Activated CD8-positive, alpha-beta memory T cell treated with anti-CD3 and anti-CD28 coated beads, Interleukin-2, amount 50 U/mL, for 48 hours (primary cell): Measurements from ENCODE around the gene BEAN1.
"Not testable (repeated sequence)": the region's sequence is repeated elsewhere in the genome, so short reads cannot be mapped to it uniquely, and the experiment has no call there.

Experiments
- DNase-seq: peaks from one replicate; pipeline ENCODE4 v3.0.0-alpha.2; 2020

The BEAN1 gene

DNA sequence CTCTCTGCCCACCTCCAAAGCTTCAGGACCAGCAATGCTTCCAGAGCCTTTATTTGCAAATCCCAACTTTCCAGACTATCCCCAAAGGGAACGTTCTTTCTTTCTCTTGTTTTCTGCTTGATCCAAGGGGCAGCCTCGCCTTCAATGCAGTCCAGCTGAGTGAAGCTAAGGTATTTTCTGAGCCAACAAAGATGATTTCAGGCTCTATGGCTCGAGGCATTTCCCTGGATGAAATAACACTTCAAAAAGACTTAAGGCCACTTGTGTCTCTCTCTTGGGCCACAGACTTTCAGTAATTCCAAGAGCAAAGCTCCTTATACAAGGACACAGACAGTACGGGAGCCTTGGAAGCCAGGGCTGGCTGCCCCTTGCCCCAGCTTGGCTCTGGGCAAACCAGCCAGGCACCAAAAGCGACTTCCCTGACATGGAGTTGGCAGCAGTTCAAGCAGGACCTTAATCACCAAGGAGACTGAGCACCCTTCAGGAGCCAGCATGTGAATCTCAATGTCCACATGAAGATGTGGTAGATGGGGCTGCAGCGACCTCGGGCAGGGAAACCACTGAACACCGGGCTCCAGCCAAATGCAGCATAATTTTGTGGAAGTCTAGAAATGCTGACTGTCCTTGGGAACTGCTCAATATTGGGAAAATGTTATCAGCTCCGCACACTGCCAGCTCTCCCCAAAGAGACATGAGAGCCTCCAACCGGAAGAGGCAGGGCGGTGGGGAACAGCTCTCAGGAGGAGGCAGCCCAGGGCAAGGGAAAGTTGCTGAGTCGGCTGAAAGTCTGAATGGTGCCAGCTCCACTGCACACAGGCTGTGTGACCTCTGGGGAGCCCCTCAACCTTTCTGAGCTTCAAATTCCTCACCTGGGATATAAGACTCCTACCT is 83.9 kb downstream of the BEAN1 start:
- no peak for DNase-seq

DNA sequence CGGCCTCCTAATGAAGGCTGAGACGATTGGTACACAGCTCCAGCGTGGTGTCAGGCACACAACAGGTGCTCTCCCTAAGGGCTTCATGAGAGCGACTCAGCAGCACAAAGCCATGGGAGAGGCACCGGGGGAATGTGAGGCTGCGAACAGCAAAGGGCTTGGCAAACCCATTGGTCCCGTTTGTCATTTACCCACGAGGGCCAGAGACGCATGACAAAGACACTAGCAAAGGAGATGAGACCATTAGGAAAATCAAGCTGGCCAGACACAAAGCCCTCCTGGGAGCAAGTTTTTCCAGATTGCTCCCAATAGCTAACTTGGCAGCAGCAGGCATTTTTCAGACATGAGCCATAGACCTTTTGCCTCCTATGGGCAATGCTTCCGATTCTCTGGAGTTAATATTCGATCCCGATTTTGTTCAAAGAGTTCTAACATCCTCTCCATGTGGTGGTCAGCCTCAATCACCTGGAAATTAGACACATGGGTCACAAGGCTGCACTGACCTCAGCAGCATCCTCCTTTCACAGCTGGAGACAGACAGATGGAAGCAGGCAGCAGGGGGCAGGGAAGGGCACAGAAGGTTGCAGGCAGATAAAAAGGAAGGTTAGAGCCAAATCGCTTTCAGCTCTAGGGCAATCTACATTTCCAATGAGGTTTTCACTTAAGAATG is 84.6 kb downstream of the BEAN1 start:
- no peak for DNase-seq

DNA sequence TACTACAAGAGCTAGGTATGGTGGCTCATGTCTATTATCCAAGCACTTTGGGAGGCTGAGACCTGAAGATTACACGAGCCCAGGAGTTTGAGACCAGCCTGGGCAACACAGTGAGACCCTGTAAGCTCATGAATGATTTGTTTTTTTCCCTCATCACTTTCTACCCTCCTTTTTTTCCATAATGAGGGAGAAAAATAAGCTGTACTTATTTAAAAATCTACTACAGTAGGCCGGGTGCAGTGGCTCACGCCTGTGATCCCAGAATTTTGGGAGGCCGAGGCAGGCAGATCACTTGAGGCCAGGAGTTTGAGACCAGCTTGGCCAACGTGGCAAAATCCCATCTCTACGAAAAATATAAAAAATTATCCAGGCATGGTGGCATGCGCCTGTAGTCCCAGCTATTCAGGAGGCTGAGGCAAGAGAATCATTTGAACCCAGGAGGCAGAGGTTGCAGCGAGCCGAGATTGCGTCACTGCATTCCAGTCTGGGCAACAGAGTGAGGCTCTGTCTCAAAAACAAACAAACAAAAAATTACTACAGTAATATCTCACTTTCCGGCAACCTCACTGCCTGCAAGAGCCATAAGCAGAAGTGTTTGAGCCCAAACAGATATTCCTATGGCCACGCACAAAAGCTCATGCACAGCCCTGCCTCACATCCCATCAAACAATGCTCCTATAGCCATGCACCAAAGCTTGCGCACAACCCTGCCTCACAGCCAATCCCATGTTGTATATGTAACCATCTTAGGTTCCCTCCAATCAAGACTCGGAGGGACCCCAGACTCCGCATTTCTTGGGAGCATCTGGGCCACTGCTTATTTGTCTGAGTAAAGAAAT is 85.4 kb downstream of the BEAN1 start:
- DNase-seq: no peak

DNA sequence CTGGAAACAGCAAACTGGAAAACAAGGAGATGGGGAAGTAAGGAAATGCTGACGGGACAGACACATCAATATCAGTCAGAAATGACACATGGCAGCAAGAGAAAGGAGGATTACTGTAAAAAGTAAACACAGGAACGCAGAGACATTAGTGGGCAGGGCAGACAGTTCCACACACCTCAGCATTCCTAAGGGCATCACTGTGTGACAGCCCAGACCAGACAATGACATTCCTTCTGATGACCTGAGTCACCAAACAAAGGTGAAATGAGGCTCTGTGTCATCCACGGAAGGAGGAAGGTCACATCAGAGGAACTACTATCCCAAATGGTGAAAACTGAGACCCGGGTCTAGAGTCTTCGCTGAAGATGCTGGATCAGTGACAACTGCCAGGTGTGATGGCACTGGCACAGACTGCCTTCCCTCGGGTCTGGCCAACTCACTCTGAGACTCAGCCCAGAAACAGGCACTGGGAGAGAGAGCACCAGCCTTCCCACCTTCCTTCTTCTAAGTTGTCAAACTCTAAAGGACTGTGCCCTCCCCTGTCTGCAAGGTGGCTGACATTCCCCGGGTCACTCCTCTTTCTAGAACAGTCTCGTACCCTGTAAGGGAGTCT is 86.1 kb downstream of the BEAN1 start:
- no peak for DNase-seq

DNA sequence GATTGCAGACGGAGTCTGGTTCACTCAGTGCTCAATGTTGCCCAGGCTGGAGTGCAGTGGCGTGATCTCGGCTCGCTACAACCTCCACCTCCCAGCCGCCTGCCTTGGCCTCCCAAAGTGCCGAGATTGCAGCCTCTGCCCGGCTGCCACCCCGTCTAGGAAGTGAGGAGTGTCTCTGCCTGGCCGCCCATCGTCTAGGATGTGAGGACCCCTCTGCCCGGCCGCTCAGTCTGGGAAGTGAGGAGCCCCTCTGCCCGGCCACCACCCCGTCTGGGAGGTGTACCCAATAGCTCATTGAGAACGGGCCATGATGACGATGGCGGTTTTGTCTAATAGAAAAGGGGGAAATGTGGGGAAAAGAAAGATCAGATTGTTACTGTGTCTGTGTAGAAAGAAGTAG is 87.3 kb downstream of the BEAN1 start:
- not testable (repeated sequence) for DNase-seq

DNA sequence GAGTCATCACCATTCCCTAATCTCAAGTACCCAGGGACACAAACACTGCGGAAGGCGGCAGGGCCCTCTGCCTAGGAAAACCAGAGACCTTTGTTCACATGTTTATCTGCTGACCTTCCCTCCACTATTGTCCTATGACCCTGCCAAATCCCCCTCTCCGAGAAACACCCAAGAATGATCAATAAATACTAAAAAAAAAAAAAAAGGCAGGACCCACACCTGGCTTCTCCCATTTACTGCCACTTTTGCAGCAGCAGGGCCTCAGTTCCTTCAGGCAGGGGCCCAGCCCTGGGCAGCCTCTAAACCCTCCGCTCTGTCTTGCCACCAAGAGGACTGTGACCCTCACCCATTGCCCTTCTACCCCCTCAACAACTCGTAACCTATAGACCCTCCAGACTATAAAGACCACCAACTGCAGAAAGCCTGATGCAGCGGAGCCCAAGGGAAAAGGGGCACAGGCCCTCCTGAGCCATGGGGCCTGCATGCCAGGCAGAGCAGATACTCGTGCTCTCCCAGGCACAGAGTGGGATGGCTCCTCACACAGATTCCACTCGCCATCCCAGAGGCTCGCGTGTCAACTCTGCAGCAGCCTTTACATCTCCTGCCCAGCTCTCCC is 88.0 kb downstream of the BEAN1 start:
- DNase-seq: not testable (repeated sequence)

DNA sequence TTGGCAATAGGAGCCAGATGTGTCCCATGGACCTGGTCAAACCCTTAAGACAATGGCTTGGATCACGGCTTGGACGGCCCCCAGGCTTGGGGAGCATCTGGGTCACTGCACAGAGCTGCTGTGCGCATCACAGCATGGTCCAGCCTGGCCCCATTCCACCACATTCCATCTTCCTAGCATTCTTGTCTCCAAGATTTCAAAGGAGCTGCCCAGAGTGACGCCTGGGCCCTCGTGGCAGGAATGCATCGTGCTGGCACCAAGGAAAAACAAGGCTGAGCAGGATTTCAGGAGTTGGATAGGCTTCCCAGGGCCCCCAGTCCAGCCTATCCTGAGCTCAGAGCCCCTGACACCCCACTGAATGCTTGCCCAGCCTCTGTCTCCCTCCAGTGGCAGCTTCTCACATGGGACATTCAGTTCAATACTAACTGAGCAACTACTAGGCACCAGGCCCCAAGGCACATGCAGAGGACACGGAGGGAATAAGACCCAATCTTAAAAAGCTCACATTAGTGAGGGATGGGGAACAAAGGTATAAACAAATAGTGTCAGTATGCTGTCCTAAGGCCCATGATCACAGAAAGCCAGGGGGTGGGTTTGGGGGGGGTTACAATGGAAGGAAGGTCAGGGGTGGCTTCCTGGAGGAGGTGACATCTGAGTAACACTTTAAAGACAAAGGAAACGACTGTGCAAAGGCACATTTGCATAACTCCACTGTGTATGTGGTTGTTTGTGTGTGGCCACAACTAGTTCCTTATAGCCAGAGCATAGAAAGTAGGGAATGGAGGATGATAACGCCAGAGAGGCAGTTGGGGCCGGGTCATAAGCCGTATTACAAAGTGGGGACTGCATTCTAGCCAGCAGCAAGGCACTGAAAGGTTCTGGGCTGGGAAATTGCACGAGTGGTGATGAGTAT is 88.8 kb downstream of the BEAN1 start:
- no peak for DNase-seq

DNA sequence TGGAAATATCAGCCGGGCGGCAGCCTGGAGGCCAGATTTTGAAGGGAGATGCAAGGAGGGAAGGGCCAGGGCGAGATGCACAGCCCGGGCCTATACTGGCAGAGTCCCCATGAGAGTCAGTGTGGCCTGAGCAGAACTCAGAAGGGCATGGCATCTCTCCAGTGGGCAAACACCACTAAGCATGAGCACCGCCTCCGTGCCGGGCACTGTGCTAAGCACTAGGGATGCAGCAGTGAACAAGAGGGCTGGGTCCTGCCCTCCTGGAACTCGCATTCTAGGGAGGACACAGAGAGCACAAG is 89.4 kb downstream of the BEAN1 start:
- no peak for DNase-seq

DNA sequence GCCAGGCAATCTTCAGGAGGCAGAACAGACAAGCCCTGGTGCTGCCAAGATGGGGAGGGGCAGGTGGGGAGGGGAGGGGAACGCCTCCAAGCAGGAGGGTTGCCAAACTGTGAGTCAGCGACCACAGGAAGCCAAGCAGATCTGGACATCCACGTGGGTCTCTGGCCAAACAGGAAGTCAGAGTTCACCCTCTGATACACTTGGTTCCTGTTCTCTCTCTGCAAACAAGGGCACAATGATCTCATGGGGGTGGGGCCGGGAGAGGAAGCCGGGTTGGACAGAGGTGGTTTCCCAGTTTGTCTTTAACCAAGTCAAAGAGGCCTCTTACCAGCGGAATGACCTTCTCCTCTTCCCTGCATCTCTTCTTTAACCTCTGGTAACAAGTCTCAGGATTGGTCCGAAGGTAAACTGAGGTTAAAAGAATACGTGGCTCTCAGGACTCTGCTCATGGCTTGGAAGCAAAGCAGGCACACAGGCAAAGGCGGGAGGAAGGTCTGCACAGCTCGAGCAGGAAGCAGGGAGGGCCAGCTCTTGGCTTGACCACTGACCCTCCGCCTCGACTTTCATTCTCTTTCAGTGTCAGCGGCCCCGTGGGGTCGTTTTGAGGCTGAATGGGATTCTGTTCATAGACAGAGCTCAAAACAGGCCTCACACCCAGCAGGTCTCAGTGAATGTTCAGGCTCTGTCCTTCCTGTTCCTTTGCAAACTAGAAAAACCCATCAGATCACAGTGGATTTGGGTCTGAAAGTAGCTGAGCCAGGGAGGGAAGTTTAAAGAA is 89.9 kb downstream of the BEAN1 start:
- DNase-seq: peak; percentile 87

DNA sequence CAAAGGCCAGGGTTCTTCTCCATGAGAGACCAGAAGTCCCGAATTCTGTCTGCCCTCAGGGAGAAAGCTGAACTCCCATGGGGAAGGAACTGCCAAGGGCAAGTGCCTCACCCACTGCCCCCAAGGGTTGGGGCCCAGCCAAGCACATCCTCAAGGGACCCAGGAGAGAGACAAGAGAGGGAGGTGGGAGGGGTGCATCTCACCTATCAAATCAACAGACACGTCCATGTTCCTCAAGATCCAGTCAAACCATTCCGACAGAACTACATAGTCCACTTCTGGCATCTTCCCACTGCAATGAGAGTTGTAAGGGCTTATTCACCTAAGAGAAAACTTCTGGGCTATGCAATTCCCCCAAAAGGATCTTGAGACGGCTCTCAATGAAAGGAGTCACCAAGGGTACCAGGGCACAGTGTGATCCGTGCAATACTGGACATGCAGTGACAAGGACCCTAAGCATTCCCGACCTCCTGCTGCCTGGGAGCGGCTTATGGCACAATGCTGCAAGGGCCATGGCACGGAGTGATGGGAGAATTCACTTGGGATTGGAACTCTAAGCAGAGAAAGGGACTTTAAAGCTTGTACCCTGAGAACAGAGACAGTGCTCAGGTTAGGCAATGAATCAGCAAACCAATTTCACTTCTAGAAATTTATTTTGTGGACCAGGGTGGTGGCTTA is 90.6 kb downstream of the BEAN1 start:
- no peak for DNase-seq

DNA sequence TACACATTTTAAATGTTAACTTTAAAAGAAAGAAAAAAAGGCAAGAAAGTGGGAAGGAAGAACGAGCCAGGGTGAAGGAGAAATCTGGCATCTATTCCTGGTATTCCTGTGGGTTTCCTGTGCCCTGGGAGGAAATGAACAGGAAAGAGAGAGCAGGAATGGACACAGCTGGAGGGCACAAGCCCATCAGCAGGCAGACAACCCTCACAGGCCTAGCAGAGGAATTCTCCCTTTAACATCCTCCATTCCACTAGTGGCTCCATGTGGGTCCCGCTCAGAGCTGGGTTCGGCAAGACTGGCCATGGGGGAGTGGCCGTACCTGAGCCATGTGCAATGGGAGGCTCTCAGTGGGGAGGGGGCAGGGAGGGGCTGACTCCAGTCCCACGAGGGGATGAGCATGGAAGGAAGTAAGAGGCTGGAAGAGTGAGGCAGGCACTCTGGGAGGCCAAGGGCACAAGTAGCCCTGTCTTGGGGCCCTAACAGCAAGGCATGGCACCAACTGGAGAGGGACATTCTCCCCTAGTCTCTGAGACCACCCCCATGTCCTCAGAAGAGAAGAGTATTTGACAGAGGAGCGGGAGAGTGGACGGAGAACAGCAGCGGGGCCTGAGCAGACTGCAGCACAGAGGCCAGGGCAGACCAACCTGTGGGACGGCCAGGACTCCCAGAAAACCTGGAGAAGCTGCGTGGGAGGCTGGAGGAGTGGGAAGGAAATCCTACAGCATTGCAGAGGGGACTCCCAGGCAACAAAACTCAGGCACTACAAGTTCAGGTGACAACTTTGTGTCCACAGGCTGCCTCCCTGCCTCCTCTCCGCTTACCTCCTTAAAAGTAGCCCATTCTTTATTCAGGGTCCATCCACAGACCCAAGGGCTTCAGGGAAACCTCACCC is 92.6 kb downstream of the BEAN1 start:
- no peak for DNase-seq

DNA sequence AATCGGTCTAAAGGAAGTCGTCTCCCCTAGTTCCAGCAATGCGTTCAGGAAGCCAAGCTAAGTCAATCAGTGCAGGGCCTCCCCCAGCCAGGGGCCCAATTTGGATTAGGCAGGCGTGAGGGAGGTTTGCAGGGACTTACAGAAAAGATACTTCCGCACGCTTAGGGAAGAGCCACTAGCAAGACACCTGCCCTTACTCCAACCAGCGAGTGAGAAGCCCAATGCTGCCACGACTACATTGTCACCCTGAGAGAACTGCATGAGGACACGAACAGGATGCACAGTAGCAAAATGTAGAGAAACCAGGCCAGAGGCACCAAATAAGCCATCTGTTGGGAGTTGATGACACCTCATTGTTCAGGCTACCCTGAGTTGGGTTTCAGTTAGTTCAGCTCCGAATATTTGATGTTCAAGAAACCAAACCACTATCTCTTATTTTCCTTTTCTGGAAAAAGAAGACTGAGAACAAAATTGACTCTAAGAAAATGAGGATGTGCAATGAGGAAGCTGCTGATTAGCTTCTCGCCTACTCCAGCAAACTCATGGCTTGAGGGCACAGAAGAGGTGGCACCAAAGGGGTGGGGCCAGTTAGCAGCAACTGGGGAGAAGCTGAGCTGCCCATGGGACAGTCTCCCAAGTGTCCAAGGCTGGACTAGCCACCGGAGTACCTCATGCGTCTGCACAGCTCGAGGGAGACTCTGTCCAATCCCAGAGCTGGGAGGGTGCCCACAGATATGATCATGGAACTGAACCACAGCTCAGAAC is 93.5 kb downstream of the BEAN1 start:
- peak; percentile 57 for DNase-seq

DNA sequence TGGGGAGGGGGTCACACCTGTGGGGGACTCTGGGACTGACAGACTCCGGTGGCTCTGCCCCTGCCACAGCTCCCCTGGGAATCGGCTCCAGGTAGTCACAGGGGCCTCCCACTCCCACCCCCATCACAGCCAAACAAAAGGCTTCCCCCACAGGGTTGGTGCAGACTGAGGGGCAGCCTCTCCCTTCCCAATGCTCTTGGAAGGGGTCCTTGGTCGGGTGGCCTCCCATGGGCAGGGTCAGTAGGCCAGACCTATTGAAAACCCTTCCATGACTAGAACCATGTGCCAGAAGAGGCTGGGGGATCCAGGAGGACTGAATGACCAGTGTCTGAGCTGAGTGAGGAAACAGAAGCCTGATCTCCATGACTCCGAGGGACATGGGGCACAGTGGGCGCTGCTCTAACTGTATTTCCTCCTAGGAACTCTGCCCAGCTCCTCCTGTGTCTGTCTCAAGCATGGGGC is 94.2 kb downstream of the BEAN1 start:
- DNase-seq: peak; percentile 56

DNA sequence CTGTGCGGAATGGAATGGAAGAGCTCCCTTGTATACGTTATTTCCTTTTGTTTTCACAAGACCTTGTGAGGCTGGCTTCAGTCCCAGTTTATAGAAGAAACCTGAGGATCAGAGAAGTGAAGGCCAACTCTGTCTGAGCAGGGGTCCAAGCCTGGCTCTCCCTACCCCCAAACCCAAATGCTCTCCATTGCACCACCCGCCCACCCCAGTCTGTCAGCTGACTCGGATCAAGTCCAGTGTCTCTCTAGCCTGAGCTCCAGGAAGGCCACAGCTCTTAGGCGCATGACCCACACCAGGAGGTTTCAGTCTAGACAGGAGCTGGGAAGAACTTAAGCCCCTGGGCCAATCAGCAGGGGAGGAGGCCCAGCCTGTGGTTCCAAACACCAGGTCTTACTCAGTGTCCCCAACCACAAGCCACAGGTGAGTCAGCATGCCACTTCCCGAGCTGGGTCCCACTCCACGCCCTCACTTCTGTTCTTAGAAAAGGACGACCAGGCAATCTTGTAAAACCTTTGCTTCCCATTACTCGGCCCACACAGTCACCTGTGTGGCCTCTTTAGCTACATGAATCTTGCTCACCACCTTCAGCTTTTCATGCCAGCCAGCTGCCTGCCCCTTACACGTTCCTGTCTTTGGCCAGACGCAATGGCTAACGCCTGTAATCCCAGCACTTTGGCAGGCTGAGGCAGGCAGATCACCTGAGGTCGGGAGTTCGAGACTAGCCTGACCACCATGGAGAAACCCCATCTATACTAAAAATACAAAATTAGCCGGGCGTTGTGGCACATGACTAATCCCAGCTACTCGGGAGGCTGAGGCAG is 95.1 kb downstream of the BEAN1 start:
- peak; percentile 95 for DNase-seq

DNA sequence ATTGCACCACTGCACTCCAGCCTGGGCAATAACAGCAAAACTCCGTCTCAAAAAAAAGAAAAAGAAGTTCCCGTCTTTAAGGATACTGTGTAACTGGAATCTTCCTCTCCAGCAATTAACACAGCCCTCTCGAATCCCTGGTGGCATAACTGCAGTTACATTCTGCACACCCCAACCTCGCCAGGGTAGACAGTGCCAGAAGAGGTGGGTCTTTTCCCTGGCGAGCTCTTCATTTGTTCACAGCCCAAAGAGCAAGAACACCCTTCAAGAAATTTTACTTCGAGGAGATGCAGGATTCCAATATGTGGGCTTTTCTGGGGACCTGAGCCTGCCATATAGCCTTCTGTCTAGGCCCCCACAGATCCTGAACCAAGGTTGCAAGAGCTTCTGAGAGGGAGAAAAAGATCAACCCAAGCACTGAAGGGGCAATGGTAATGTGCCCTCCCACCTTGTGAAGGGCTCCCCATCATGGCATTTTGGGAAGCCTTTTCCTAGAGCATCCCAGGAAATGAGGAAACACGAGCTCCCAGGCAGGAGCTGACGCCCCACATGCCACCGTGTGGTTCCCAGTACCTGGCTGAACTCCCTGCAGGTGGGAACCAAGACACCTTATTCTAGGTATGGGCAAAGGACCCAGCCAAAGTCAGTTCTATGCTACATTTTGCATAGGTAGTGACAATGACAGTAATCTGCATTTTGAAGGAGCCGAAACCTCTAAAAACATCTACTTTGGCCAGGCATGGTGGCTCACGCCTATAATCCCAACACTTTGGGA is 95.9 kb downstream of the BEAN1 start:
- peak; percentile 53 for DNase-seq

DNA sequence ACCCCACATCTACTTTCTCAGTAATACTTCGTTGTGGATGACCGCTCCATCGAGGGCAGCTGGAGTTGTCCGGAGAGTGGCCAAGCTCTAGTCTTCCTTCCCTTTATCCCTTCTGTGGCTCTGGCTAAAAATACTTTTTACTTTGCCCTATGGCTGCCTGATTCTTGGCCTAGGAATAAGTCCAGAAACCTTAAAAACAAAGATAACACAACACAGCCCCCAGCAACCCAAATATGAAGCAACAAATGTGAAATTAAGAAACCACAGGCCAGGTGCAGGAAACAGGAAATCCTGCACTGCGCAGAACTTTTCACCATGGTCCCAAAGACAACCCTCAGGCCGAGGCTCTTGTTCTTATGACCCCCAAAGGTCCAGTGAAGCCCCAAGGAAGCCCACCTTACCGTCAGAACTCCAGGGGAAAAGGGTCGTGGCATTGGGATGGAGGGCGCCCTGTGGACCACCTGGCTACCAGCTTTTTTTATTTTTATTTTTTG is 96.8 kb downstream of the BEAN1 start:
- peak; percentile 56 for DNase-seq
